Keratinocyte (primary cell): Measurements from ENCODE around the gene JAZF1.

ENCODE experiments used
- EZH2 ChIP-seq: IDR thresholded peaks from one replicate; pipeline ENCODE4 v1.6.1; 2012; ENCODE audit warnings: inconsistent platforms, mild to moderate bottlenecking, low read length, moderate library complexity
- TF ChIP-seq, protein P1 (sequence below), 3 experiments: IDR thresholded peaks in 1 of 3; conservative IDR thresholded peaks in 1 of 3; optimal IDR thresholded peaks in 1 of 3; 2 replicates in 2 of 3; 3 replicates in 1 of 3; pipeline versions ENCODE3 to v1.5.1; 2011; ENCODE audit warnings: low read length in 3 of 3, mild to moderate bottlenecking in 3 of 3, moderate library complexity in 2 of 3, control low read depth in 1 of 3, inconsistent platforms in 1 of 3; ENCODE audit not compliant: insufficient read depth in 2 of 3; ENCODE audit errors: extremely low read depth in 1 of 3

DNA sequence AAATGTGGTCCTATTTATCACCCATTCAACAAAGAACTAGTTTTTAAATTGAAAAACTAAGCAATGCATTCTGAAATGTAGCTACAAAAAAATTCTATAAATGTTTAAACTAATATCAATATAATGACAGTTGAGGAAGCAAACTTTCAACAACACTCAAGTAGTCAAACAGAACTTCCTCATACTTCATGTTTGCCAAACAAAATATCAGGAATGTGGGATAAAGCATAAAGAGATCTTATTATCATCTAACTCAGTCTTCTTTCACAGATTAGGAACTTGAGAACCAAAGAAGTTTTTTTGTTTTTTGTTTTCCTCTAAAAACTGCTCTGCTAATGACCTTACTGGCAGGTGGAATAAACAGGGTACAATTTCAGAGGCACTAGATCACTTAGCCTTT lies 116.2 kb downstream of the JAZF1 start:
- TF ChIP-seq, protein P1, sequence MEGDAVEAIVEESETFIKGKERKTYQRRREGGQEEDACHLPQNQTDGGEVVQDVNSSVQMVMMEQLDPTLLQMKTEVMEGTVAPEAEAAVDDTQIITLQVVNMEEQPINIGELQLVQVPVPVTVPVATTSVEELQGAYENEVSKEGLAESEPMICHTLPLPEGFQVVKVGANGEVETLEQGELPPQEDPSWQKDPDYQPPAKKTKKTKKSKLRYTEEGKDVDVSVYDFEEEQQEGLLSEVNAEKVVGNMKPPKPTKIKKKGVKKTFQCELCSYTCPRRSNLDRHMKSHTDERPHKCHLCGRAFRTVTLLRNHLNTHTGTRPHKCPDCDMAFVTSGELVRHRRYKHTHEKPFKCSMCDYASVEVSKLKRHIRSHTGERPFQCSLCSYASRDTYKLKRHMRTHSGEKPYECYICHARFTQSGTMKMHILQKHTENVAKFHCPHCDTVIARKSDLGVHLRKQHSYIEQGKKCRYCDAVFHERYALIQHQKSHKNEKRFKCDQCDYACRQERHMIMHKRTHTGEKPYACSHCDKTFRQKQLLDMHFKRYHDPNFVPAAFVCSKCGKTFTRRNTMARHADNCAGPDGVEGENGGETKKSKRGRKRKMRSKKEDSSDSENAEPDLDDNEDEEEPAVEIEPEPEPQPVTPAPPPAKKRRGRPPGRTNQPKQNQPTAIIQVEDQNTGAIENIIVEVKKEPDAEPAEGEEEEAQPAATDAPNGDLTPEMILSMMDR (optimal IDR thresholded peaks at IDR 0.05 in 1 of 3, IDR thresholded peaks at IDR 0.05 in 1 of 3, conservative IDR thresholded peaks at IDR 0.05 in 1 of 3; ENCODE audit: extremely low read depth in 1 of 3, insufficient read depth in 2 of 3, low read length in 3 of 3) = no peak
- TF ChIP-seq EZH2 = no peak
